GM19238 (cell line): ENCODE results near the gene CDH13.
A peak's percentile ranks its signal among the peaks of the same experiment; 100 is the strongest.

ENCODE experiments used
- DNase-seq: peaks from one replicate; pipeline ENCODE4 v3.0.0; 2011; ENCODE audit warnings: low spot score; ENCODE audit not compliant: insufficient read length

Gene CDH13

DNA sequence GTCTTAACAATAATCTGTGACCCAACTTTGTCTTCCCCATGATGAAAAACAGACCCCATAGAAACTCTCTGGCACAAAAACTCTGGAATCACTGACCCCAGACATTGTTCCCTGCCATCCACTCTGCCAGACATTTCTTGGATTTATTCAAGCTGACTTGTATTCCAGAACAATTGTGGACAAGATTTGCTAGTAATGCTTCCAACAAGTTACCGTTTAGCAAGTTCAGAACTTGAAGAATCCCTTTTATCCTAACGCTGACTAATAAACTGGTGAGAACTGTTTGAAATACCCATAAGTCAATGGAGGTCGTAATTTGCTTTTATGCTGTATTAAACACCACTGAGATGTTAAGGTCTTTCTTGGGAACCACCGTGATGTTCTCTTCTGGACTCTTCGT, 1191.5 kb downstream of the CDH13 start:
- DNase-seq = no peak

- no peak for DNase-seq
Observed at GRCh38 chr16:83819361-83819760, 1192.6 kb downstream of the CDH13 start.

GRCh38 chr16:83826146-83826913, 1199.6 kb downstream of the CDH13 start:
- DNase-seq = peak; percentile 76

- no peak for DNase-seq
Observed at GRCh38 chr16:83830091-83830768, 1203.5 kb downstream of the CDH13 start.

GRCh38 chr16:83830769-83831455, 1204.1 kb downstream of the CDH13 start:
- DNase-seq = no peak

GRCh38 chr16:83831456-83831987, 1204.8 kb downstream of the CDH13 start:
- no peak for DNase-seq

- no peak for DNase-seq
Observed at GRCh38 chr16:83833921-83834320, 1207.2 kb downstream of the CDH13 start.

GRCh38 chr16:83835586-83836566, 1209.1 kb downstream of the CDH13 start:
- no peak for DNase-seq

DNA sequence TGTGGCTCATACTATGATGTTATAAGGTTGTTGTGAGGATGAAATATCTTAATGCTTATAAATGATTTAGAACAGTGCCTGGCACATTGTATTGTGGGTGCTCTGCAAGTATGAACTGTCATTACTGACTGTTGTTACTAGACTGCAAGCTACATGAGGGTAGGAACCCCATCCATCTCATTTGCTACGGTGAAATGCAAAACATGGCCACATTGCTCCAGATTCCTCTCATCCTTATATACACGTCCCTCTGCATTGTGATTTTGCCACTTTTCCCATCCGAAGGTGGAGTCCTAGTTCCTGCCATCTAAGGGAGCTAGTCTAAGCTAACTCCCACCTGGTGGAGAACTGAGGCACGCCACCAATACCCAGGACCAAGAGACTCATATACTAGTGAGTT, 1210.8 kb downstream of the CDH13 start:
- no peak for DNase-seq

DNA sequence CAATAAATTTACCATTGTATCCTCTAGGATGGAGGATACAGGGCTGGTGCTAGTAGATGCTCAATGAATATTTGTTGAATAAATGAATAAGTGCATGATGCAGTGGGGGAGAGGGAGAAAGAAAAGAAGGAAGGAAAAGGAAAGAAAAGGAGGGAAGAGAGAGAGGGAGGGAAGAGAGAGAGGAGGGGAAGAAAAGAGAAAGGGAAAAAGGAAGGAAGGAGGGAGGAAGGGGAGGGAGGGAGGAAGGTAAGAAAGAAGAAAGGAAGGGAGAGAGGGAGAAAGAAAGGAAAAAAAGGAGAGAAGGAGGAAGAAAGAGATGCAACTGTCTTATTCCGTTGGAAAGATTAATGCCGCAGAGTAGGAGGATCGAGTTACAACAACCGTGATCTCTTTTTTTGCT, 1211.4 kb downstream of the CDH13 start:
- no peak for DNase-seq

- DNase-seq = no peak
Observed at GRCh38 chr16:83839561-83839960, 1212.8 kb downstream of the CDH13 start.

GRCh38 chr16:83840060-83840617, 1213.4 kb downstream of the CDH13 start:
- DNase-seq = no peak

DNA sequence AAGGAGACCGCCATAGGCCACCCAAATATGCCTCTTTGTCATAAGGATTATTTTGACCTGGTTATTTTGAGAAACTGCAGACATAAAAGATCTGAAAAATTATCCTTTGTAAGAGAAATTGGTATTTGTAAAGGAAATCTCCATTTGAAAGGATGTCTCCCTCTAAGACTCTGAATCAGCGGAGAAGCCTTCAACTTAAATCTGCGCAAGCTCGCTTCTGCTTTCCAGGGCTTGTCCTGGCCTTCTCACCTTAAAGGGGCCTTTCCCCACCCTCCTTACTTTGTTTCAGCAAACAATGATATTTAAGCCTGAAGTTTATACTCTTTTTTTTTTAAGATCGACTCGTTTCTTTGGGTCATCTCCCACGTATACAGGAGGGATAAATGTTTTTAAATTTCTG, 1215.5 kb downstream of the CDH13 start:
- DNase-seq = no peak

DNA sequence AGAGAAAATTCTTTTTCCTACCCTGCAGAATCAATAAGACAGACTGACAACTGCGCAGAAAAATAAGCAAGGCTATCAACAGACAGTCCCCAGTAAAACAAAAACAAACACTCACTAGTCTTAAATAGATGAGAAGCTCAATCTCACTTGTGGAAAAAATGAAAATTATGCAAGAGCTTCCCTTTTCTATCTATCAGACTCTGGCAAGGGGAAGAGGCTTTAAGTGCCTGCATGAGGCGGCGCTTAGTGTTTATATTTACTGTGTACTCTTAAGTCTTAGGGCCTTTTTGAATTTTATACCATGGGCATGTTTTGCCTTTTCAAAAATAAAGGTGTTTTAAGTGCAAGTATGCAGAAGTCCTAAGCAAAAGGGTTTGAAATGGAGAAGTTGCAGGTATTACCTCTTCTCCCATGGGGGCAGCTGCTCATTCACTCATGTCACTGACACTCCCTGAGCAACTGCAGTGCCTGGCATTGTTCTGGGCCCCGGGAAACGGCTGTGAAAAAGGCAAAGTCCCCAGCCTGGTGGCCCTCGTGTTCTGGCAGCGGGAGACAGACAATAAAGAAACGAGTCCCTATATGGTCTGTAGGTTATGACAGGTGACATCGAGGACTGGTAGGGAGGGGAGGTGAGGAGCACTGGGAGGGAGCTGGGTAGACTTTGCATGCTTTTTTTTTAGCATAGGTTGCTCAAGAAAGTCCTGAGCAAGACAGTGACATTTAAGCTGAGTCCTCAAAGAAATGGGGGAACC, 1216.2 kb downstream of the CDH13 start:
- no peak for DNase-seq

GRCh38 chr16:83843657-83844056, 1216.9 kb downstream of the CDH13 start:
- DNase-seq = no peak

- no peak for DNase-seq
Observed at GRCh38 chr16:83845263-83845662, 1218.5 kb downstream of the CDH13 start.

DNA sequence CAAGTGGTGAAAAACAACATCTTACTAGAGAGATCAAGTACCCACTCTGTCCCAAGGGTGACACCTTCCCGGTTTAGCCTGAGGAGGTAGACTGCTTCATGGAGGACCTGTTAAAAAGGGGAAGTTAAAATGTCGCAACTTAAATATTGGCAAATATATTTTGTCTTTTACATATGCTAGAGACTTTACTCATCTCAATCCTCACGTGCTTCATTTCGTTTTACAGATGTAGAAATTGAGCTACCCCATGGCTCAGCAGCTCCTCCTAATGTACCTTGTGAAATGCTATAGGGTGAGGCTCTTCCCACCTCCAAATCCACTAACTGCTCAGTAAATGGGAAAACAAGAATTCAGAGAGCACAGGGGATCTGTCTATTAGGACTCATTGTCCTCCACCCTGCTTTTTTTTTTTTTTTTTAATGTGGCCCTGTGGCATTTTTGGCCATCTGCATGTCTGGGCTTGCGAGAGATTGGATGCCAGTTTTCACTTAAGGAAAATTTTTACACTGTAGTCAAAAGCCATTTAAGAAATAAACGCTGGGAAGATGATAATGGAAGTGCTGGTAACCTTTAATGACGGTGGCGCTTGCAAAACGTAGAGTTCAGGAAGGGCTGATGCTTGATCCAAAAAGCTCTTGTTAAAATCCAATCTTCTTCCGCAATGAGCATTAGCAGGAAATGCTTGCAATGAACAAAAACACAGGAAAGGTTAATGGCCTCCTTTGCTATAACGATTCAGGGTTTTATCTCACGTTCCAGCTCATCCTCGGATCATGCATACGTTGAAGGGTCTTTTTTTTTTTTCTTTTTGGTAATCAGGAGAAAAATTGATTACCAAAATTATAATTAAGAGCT, 1220.8 kb downstream of the CDH13 start:
- DNase-seq = no peak

DNA sequence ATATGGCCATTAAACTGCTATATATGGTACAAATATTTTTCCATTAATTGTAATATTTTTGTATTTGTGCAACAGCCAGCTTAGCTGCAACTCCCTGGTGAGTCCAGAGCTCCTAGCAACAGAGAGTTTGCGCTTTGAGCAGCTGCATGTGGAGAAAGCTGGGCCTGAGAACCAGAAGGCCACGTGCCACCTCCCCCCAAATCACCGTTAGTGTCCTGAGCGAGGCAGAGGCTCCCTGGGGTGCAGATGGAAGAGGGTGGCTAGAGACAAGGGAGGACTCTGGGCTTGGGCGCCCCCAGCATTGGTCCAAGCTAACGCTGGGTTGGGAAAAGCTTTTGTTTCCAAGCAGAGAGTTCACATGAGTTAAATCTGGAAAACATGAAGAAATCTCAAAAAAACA, 1222.7 kb downstream of the CDH13 start:
- DNase-seq = no peak
